CD14-positive monocyte (primary cell): ENCODE data around the gene DGKK. TPM values are rescaled to one million over a fixed set of nuclear protein-coding genes. Genes with fewer than 3 reads are reported as not detected.

Source experiments
- DNase-seq, 3 donors: peaks; one replicate each; pipeline ENCODE4 v3.0.0-alpha.2; 2011 to 2022
- H2AFZ ChIP-seq: 2 replicates; pipeline ENCODE4 v1.6.0; 2012; ENCODE audit warnings: mild to moderate bottlenecking, low read depth, low read length, inconsistent platforms; ENCODE audit not compliant: insufficient read depth, poor library complexity, severe bottlenecking
- H3K27ac ChIP-seq, 2 donors: 1 replicate in 1 of 2; 2 replicates in 1 of 2; pipeline ENCODE4 v1.5.1; 2012 to 2013; ENCODE audit warnings: low read length in 2 of 2, control low read depth in 1 of 2, inconsistent platforms in 1 of 2, low read depth in 1 of 2, mild to moderate bottlenecking in 1 of 2
- H3K27me3 ChIP-seq, 2 donors: one replicate each; pipeline versions ENCODE4 v1.6.0 to v1.6.1; 2011 to 2013; ENCODE audit warnings: low read length in 2 of 2; ENCODE audit not compliant: control insufficient read depth in 2 of 2, insufficient read depth in 2 of 2
- H3K36me3 ChIP-seq, 2 donors: replicated peaks in 1 of 2; 1 replicate in 1 of 2; 2 replicates in 1 of 2; pipeline versions ENCODE4 v1.5.1 to v1.6.1; 2012 to 2013; ENCODE audit warnings: low read length in 2 of 2, control low read depth in 1 of 2, inconsistent platforms in 1 of 2, mild to moderate bottlenecking in 1 of 2; ENCODE audit not compliant: insufficient read depth in 2 of 2, control insufficient read depth in 1 of 2
- H3K4me1 ChIP-seq, 2 donors: 1 replicate in 1 of 2; 2 replicates in 1 of 2; pipeline versions ENCODE4 v1.5.1 to v1.6.1; 2012 to 2013; ENCODE audit warnings: low read length in 2 of 2, control low read depth in 1 of 2, inconsistent platforms in 1 of 2, mild to moderate bottlenecking in 1 of 2, moderate library complexity in 1 of 2; ENCODE audit not compliant: insufficient read depth in 2 of 2, control insufficient read depth in 1 of 2
- H3K4me2 ChIP-seq: replicated peaks from 2 replicates; pipeline ENCODE3; 2012; ENCODE audit warnings: low read length, moderate library complexity, mild to moderate bottlenecking; ENCODE audit not compliant: poor library complexity, severe bottlenecking; ENCODE audit errors: extremely low read depth
- H3K4me3 ChIP-seq, 3 experiments: fragments of 200-600 bp in 1 of 3; sonication (generic) in 1 of 3; replicated peaks in 1 of 3; 1 replicate in 2 of 3; 2 replicates in 1 of 3; pipeline ENCODE4 v1.5.1; 2011 to 2013; ENCODE audit warnings: low read length in 3 of 3, mild to moderate bottlenecking in 3 of 3, control low read depth in 2 of 3, low read depth in 2 of 3, inconsistent platforms in 1 of 3, moderate library complexity in 1 of 3
- H3K79me2 ChIP-seq: 2 replicates; pipeline ENCODE4 v1.6.0; 2012; ENCODE audit warnings: mild to moderate bottlenecking, control low read depth, inconsistent platforms, low read length, moderate library complexity; ENCODE audit not compliant: insufficient read depth
- H3K9ac ChIP-seq: 2 replicates; pipeline ENCODE4 v1.6.0; 2017; ENCODE audit warnings: low read length, mild to moderate bottlenecking; ENCODE audit not compliant: insufficient read depth, poor library complexity, severe bottlenecking
- H3K9me3 ChIP-seq, 2 donors: replicated peaks in 1 of 2; 1 replicate in 1 of 2; 2 replicates in 1 of 2; pipeline versions ENCODE4 v1.5.1 to v1.6.1; 2012 to 2013; ENCODE audit warnings: low read length in 2 of 2, control low read depth in 1 of 2; ENCODE audit not compliant: control insufficient read depth in 1 of 2, insufficient read depth in 1 of 2
- H4K20me1 ChIP-seq: 2 replicates; pipeline ENCODE4 v1.6.0; 2012; ENCODE audit warnings: mild to moderate bottlenecking, low read length, control low read depth, moderate library complexity; ENCODE audit not compliant: insufficient read depth
- H3K27ac Mint-ChIP-seq, 7 donors: one replicate each; pipeline ENCODE4 v1.8.0; 2020; ENCODE audit warnings: mild to moderate bottlenecking in 7 of 7, mixed read lengths in 7 of 7, moderate library complexity in 6 of 7, inconsistent platforms in 2 of 7
- H3K27me3 Mint-ChIP-seq, 3 donors: one replicate each; pipeline ENCODE4 v1.8.0; 2021 to 2022; ENCODE audit warnings: low read depth in 3 of 3, mild to moderate bottlenecking in 3 of 3, mixed read lengths in 3 of 3, moderate library complexity in 3 of 3, inconsistent platforms in 1 of 3
- H3K36me3 Mint-ChIP-seq, 2 donors: one replicate each; pipeline ENCODE4 v1.8.0; 2020; ENCODE audit warnings: mixed read lengths in 2 of 2, inconsistent platforms in 1 of 2, mild to moderate bottlenecking in 1 of 2
- H3K4me1 Mint-ChIP-seq: one replicate; pipeline ENCODE4 v1.8.0; 2020; ENCODE audit warnings: mild to moderate bottlenecking, mixed read lengths
- H3K4me3 Mint-ChIP-seq, 2 donors: one replicate each; pipeline ENCODE4 v1.8.0; 2020; ENCODE audit warnings: mild to moderate bottlenecking in 2 of 2, mixed read lengths in 2 of 2, moderate library complexity in 1 of 2
- H3K9me3 Mint-ChIP-seq, 7 donors: one replicate each; pipeline ENCODE4 v1.8.0; 2020 to 2022; ENCODE audit warnings: mixed read lengths in 7 of 7, mild to moderate bottlenecking in 6 of 7, moderate library complexity in 6 of 7, inconsistent platforms in 2 of 7
- WGBS: methylation state at CpG from one replicate; pipeline ENCODE4 v1.1.5; 2013; ENCODE audit warnings: missing lambda C conversion rate; ENCODE audit not compliant: insufficient coverage; 5-methylcytosine and 5-hydroxymethylcytosine counted together
- intact Hi-C, 2 donors: fragments of 100-400 bp; cut with micrococcal nuclease; formaldehyde crosslinking; loops; one replicate each; pipeline versions ENCODE4 v1.15.0 to v1.15.1; 2023
- polyA plus RNA-seq, 3 donors: library from polyadenylated mRNA; depleted of rRNA in 1 of 3; unstranded in 2 of 3; stranded (reverse) in 1 of 3; fragments of 300-500 nt in 2 of 3; fragments of >200 nt in 1 of 3; fragmentation: Illumina TruSeq in 2 of 3; gene quantifications; 1 replicate in 2 of 3; 2 replicates in 1 of 3; pipeline ENCODE4 v1.2.3, GENCODE V29; 2012 to 2021
- TF ChIP-seq, protein P1 (sequence below): fragments of 200-600 bp; IDR thresholded peaks from one replicate; pipeline ENCODE4 v1.8.0; 2022; ENCODE audit warnings: antibody characterized with exemption, mild to moderate bottlenecking

DGKK gene
- polyA plus RNA-seq, 3 donors, result not detected

DNA sequence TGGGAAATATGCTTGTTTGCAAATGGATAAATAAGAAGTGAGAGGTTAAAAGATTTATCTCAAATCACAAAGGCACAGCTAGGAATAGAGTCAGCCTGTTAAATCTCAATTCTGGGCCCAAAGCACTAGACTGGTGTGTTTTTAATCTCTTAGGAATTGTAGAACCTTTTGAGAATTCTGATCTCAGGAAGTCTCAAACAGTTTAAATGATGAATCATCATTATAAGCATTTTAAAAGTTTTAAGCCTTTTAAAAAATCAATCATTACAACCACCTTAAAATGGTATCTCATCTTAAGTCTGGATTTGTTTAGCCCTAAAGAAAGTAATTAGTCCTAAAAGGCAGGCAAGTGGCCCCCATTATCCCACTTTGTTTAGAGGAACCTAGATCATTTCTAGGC lies 17.8 kb downstream of the DGKK start:
- TF ChIP-seq, protein P1, sequence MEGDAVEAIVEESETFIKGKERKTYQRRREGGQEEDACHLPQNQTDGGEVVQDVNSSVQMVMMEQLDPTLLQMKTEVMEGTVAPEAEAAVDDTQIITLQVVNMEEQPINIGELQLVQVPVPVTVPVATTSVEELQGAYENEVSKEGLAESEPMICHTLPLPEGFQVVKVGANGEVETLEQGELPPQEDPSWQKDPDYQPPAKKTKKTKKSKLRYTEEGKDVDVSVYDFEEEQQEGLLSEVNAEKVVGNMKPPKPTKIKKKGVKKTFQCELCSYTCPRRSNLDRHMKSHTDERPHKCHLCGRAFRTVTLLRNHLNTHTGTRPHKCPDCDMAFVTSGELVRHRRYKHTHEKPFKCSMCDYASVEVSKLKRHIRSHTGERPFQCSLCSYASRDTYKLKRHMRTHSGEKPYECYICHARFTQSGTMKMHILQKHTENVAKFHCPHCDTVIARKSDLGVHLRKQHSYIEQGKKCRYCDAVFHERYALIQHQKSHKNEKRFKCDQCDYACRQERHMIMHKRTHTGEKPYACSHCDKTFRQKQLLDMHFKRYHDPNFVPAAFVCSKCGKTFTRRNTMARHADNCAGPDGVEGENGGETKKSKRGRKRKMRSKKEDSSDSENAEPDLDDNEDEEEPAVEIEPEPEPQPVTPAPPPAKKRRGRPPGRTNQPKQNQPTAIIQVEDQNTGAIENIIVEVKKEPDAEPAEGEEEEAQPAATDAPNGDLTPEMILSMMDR, result no peak
- peaks cover 8 to 14% of the 10 kb centered on the region in 2 donors for H3K4me1 ChIP-seq
- no peaks in the 10 kb centered on the region for H4K20me1 ChIP-seq
- H3K36me3 ChIP-seq, result no peaks in the 10 kb centered on the region
- Mint-ChIP-seq H3K4me3 (no peak overlapping the region), H3K9me3 (peaks cover 0 to 1% (median 0%) of the 10 kb centered on the region in 7 donors), H3K4me1 (peaks cover 16% of the 10 kb centered on the region), H3K27ac (no peak overlapping the region), H3K36me3 (no peaks in the 10 kb centered on the region), H3K27me3 (peaks cover 1 to 5% (median 3%) of the 10 kb centered on the region in 3 donors)
- intact Hi-C loops, result no loop called here
- H3K9me3 ChIP-seq, result no peaks in the 10 kb centered on the region
- no peak overlapping the region for H3K4me2 ChIP-seq
- H3K4me3 ChIP-seq, result no peak overlapping the region
- DNase-seq, result no peak
- H3K79me2 ChIP-seq, result no peaks in the 10 kb centered on the region
- H2AFZ ChIP-seq, result no peak overlapping the region
- H3K27me3 ChIP-seq, result peaks cover 0 to 13% of the 10 kb centered on the region in 2 donors
- H3K27ac ChIP-seq, result no peak overlapping the region
- H3K9ac ChIP-seq, result no peak overlapping the region

DNA sequence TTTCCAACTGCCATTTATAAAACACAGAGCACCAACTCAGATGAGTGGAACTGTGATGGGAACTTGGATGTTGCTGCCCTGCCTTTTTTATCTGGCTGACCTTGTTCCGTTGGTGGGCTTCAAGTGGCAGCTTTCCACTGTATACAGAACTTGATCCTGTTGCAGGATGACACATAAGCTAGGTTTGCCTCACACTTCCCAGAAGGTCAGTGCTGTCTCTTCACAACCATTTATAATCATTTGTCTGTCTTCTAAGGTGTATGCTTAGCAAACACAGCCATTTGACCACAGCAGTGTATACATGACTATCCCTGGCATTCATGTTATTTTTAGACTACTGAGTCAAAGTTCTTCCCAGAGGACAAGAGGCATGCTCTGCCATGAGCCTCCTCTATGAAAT lies 20.3 kb downstream of the DGKK start:
- TF ChIP-seq, protein P1, result no peak
- peaks cover 1 to 5% (median 3%) of the 10 kb centered on the region in 3 donors for H3K27me3 Mint-ChIP-seq
- H3K9me3 Mint-ChIP-seq, result peaks cover 0 to 1% (median 0%) of the 10 kb centered on the region in 7 donors

More for the DNA sequence above, 20.3 kb downstream of the DGKK start:
- Histone ChIP-seq H3K9me3 (no peaks in the 10 kb centered on the region), H3K9ac (no peak overlapping the region), H3K4me1 (no peaks in the 10 kb centered on the region), H3K4me2 (no peak overlapping the region), H4K20me1 (no peaks in the 10 kb centered on the region), H3K36me3 (no peaks in the 10 kb centered on the region), H3K79me2 (no peaks in the 10 kb centered on the region), H3K4me3 (no peak overlapping the region), H3K27me3 (peaks cover 0 to 11% of the 10 kb centered on the region in 2 donors), H3K27ac (no peak overlapping the region), H2AFZ (no peak overlapping the region)
- no CpG with 5 or more reads among the region's 1 CpG for WGBS
- intact Hi-C loops, result no loop called here
- H3K4me1 Mint-ChIP-seq, result no peaks in the 10 kb centered on the region
- no peak for DNase-seq
- no peaks in the 10 kb centered on the region for H3K36me3 Mint-ChIP-seq
- no peak overlapping the region for H3K27ac Mint-ChIP-seq
- H3K4me3 Mint-ChIP-seq, result no peak overlapping the region
